Measurements from ENCODE around the gene PAX7.
A peak's percentile ranks its signal among the peaks of the same experiment; 100 is the strongest.
"Not testable (repeated sequence)": the region's sequence is repeated elsewhere in the genome, so short reads cannot be mapped to it uniquely, and the experiment has no call there.

The PAX7 gene

DNA sequence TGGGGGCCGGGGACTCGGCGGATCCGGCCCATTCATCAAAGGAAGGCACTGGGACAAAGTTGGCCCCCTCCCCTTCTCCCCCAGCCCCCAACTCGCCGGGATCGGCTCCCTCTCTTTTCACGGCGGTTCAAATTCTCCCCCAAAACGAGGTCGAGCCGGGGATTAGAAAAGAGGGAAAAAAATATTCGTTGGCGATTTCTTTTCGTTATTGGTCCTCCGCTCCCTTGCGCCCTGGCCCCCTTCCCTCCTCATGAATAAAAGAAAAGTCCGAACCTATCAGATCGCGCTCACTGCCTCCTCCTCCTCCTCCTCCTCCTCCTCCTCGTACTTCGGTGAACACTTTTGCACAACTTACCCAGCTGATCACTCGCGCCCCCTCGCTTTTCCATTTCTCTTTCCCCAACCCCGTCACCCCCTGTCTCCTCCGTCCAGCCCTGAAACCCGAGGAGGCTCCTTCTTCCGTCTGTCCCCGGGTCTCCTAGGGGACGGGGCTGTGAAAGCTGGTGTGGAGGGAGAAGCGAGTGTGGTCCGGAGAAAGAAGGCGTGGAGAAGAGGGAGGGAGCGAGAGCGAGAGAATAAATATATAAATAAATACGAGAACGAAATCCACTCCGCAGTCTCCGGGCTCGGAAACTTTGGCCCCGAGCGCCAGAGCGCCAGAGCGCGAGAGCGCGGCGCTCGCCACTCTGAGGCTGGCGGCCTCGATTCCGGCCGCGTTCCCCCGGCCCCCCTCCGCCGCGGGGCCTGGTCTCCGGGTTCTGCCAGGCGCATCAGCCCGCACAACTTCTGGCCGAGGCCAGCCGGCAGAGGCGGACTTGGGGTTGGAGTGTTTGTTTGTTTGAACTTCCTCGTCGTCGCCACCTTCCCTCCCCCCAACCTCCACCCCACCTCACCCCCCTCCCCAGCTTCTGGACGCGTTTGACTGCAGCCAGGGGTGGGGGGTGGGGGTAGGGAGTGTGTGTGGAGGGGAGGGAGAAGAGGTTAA is at the start of gene PAX7:
TSS of gene PAX7 (plus strand) at position 336 of the 985 bp plus-strand sequence. CDS start 758 bp downstream, outside the sequence.
- H3K9me3 ChIP-seq (ENCODE audit: control insufficient read depth in 1 of 2, low read length in 2 of 2), result no peaks in the 10 kb centered on the region
- H3K27me3 ChIP-seq (ENCODE audit: low read depth, low read length), result peaks cover 68% of the 10 kb centered on the region
- H3K4me3 ChIP-seq (ENCODE audit: low read depth in 1 of 2, low read length in 2 of 2), result peak within 1 kb of the TSS in 1 of 2 donors; percentile 35
- no peak within 1 kb of the TSS for H3K27ac ChIP-seq (ENCODE audit: low read length)
- H3K36me3 ChIP-seq (ENCODE audit: control insufficient read depth in 1 of 2, insufficient read depth in 2 of 2, low read length in 2 of 2), result no peaks in the 10 kb centered on the region
- H3K4me1 ChIP-seq (ENCODE audit: control insufficient read depth in 1 of 2, insufficient read depth in 2 of 2, low read length in 2 of 2), result peaks cover 0 to 18% of the 10 kb centered on the region in 2 donors

DNA sequence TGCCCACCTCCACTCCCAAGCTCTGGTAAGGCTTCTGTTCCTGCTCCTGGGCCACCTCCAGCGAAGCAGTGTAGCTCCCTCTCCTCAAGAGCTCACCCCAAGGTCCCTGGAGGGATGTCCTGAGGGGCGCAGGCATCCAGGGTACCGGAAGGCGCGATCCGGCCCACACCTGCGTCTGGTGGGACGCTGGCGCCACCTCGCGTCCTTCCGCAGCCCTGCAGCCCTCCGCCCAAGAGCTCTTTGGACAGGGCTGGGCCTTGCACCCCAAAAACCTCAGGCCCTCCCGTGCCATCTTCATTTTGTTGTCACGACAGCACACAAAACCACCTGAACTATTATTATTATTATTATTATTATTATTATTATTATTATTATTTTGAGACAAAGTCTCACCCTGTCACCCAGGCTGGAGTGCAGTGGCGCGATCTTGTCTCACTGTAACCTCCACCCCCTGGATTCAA is 49.2 kb upstream of the PAX7 start:
- H3K36me3 ChIP-seq (ENCODE audit: control insufficient read depth in 1 of 2, insufficient read depth in 2 of 2, low read length in 2 of 2), result no peaks in the 10 kb centered on the region
- peaks cover 0 to 13% of the 10 kb centered on the region in 2 donors for H3K4me1 ChIP-seq (ENCODE audit: control insufficient read depth in 1 of 2, insufficient read depth in 2 of 2, low read length in 2 of 2)
- H3K9me3 ChIP-seq (ENCODE audit: control insufficient read depth in 1 of 2, low read length in 2 of 2), result no peaks in the 10 kb centered on the region
- no peak overlapping the region for H3K27ac ChIP-seq (ENCODE audit: low read length)
- H3K4me3 ChIP-seq (ENCODE audit: low read depth in 1 of 2, low read length in 2 of 2), result no peak overlapping the region
- H3K27me3 ChIP-seq (ENCODE audit: low read depth, low read length), result peaks cover 6% of the 10 kb centered on the region

DNA sequence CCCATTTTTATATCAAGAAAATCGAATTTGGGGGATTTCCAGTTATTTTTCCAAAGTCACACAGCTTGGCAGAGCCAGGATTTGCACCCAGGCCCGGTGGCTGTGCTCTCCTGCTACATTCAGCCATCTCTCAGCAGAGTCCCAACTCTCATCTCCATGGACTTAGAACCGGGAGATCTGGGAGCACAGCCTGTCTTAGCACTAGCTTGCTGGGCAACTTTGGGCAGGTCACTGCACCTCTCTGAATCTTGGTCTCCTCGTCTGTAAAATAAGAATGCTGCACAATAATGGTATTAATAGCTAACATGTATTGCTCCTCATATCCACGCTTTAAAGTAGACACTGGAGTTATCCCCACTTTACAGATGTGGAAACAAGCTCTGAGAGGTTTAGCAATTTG is 47.8 kb upstream of the PAX7 start:
- Histone ChIP-seq H3K4me3 (ENCODE audit: low read depth in 1 of 2, low read length in 2 of 2) (no peak overlapping the region), H3K4me1 (ENCODE audit: control insufficient read depth in 1 of 2, insufficient read depth in 2 of 2, low read length in 2 of 2) (peaks cover 0 to 13% of the 10 kb centered on the region in 2 donors), H3K27ac (ENCODE audit: low read length) (no peak overlapping the region), H3K9me3 (ENCODE audit: control insufficient read depth in 1 of 2, low read length in 2 of 2) (no peaks in the 10 kb centered on the region), H3K27me3 (ENCODE audit: low read depth, low read length) (peaks cover 6% of the 10 kb centered on the region), H3K36me3 (ENCODE audit: control insufficient read depth in 1 of 2, insufficient read depth in 2 of 2, low read length in 2 of 2) (no peaks in the 10 kb centered on the region)

DNA sequence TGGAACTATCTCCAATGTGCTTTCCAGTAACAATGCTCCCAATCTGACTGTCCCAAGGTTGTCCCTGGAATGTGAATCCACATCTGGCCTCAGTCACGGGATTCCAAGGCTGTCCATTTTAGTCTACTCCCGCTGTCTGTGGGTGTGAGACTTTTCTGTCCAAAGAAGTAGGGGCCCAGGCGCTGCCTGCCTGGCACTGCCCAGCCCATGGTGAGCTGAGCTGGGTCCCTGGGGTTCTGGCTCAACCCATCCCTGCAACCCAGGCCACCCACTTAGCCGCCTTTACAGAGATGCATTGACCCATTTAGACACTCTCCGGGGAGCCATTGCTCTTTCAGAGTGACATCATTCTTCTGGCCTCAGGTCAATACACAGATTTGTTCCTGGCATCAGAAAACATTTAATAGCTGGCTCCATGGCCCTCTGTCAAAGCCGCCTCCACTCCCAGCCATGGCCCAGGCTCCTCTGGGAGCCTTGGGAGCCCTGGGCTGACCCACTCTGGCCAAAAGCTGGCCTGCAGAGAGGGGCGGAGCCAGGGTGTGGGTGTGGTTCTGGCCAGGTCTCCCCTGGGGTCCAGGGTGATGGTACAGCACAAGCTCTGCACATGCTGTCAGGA is 47.2 kb upstream of the PAX7 start:
- Histone ChIP-seq H3K27me3 (ENCODE audit: low read depth, low read length) (peaks cover 6% of the 10 kb centered on the region), H3K9me3 (ENCODE audit: control insufficient read depth in 1 of 2, low read length in 2 of 2) (no peaks in the 10 kb centered on the region), H3K4me3 (ENCODE audit: low read depth in 1 of 2, low read length in 2 of 2) (no peak overlapping the region), H3K4me1 (ENCODE audit: control insufficient read depth in 1 of 2, insufficient read depth in 2 of 2, low read length in 2 of 2) (peaks cover 0 to 13% of the 10 kb centered on the region in 2 donors), H3K27ac (ENCODE audit: low read length) (no peak overlapping the region), H3K36me3 (ENCODE audit: control insufficient read depth in 1 of 2, insufficient read depth in 2 of 2, low read length in 2 of 2) (no peaks in the 10 kb centered on the region)

DNA sequence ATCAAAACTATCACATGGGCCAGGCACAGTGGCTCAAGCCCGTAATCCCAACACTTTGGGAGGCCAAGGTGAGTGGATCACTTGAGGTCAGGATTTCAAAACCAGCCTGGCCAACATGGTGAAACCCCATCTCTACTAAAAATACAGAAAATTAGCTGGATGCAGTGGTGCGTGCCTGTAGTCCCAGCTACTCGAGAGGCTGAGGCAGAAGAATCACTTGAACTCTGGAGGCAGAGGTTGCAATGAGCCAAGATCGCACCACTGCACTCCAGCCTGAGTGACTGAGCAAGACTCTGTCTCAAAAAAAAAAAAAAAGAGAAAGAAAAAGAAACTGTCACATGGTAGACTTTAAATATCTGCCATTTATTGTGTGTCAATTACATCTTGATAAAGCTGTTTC is 44.6 kb upstream of the PAX7 start:
- not testable (repeated sequence) for H3K27ac ChIP-seq (ENCODE audit: low read length); H3K36me3 ChIP-seq (ENCODE audit: control insufficient read depth in 1 of 2, insufficient read depth in 2 of 2, low read length in 2 of 2); H3K4me3 ChIP-seq (ENCODE audit: low read depth in 1 of 2, low read length in 2 of 2); H3K9me3 ChIP-seq (ENCODE audit: control insufficient read depth in 1 of 2, low read length in 2 of 2); H3K27me3 ChIP-seq (ENCODE audit: low read depth, low read length)
- peaks cover 0 to 13% of the 10 kb centered on the region in 2 donors for H3K4me1 ChIP-seq (ENCODE audit: control insufficient read depth in 1 of 2, insufficient read depth in 2 of 2, low read length in 2 of 2)

DNA sequence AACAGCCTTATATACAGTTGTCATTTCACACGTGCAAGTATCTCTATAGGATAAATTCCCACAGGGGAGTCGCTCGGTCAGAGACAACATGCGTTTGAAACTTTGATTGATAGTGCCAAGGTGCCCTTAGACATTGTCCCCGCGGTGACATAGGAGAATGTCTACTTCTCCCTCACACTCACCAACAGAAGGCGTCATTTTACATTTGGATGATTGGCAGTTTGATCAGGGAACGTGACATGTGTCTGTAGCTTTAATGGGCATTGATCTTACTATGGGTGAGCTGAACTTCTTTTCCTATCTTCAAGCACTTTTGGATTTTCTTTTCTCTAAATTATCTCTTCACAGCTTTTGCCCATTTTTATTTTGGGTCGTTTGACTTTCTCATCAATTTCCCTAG is 42.6 kb upstream of the PAX7 start:
- Histone ChIP-seq H3K27me3 (ENCODE audit: low read depth, low read length) (no peaks in the 10 kb centered on the region), H3K4me1 (ENCODE audit: control insufficient read depth in 1 of 2, insufficient read depth in 2 of 2, low read length in 2 of 2) (peaks cover 0 to 9% of the 10 kb centered on the region in 2 donors), H3K27ac (ENCODE audit: low read length) (no peak overlapping the region), H3K36me3 (ENCODE audit: control insufficient read depth in 1 of 2, insufficient read depth in 2 of 2, low read length in 2 of 2) (no peaks in the 10 kb centered on the region), H3K9me3 (ENCODE audit: control insufficient read depth in 1 of 2, low read length in 2 of 2) (no peaks in the 10 kb centered on the region), H3K4me3 (ENCODE audit: low read depth in 1 of 2, low read length in 2 of 2) (no peak overlapping the region)

DNA sequence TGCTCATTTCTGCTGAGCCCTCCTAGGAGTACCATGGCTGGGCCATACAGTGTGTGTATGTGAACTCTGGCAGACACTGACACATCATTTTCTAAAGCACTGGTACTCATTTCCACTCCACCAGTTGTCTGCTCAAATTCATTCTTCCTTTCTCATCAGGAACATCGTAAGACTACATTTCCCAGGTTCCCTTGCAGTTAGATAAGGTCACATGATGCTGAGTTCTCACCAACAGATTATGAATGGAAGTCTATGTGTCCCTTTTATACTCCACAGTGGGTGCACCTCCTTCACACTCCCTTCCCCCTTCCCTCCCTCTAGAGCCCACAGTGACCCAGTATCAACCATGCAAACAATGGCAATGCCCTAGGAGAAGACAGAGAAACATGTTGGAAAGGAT is 38.3 kb upstream of the PAX7 start:
- Histone ChIP-seq H3K27ac (ENCODE audit: low read length) (no peak overlapping the region), H3K36me3 (ENCODE audit: control insufficient read depth in 1 of 2, insufficient read depth in 2 of 2, low read length in 2 of 2) (no peaks in the 10 kb centered on the region), H3K4me1 (ENCODE audit: control insufficient read depth in 1 of 2, insufficient read depth in 2 of 2, low read length in 2 of 2) (no peaks in the 10 kb centered on the region), H3K9me3 (ENCODE audit: control insufficient read depth in 1 of 2, low read length in 2 of 2) (no peaks in the 10 kb centered on the region), H3K4me3 (ENCODE audit: low read depth in 1 of 2, low read length in 2 of 2) (no peak overlapping the region), H3K27me3 (ENCODE audit: low read depth, low read length) (peaks cover under 1% of the 10 kb centered on the region)

DNA sequence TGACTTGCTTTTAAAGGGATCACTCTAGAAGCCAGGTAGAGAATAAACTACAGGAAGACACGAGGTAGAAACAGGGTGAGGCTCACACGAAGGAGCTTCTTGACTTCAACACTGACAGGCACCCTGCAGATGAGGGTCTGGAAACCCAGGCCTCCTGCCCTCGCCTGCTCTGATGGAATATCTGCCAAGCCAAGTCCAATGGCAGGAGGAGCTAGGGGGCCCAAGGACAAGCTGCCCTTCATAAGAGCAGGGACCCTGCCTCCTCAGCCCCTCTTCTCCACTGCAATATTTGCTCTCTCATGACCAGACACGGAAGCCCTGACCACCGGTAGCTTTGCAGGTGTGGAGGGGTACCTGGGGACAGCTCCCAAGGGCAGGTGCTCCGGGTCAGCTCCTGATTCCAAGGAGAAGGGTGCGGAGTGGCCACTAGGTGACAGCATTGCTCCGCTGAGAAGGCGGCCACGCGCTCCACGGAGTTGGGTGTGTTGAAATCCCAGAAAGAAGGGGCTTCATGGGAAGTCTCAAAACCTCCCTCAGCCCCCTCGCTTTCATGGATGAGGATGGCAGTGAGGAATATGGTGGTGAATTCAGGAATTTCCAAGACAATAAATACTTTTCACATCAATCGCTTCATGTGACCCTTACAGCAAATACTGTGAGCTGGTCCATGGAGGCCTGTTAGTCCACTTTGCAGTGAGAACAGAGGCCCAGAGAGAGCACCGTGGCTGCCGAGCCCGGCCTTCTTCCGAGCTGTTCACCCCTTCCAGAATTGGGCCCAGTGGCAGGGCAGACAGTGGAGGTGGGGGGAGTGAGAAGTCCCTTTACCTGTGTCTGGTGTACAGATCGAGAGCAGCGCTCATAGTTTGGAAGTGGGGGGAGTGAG is 33.2 kb upstream of the PAX7 start:
- Histone ChIP-seq H3K36me3 (ENCODE audit: control insufficient read depth in 1 of 2, insufficient read depth in 2 of 2, low read length in 2 of 2) (no peaks in the 10 kb centered on the region), H3K27ac (ENCODE audit: low read length) (no peak overlapping the region), H3K4me3 (ENCODE audit: low read depth in 1 of 2, low read length in 2 of 2) (no peak overlapping the region), H3K9me3 (ENCODE audit: control insufficient read depth in 1 of 2, low read length in 2 of 2) (no peaks in the 10 kb centered on the region), H3K4me1 (ENCODE audit: control insufficient read depth in 1 of 2, insufficient read depth in 2 of 2, low read length in 2 of 2) (peaks cover 0 to 4% of the 10 kb centered on the region in 2 donors), H3K27me3 (ENCODE audit: low read depth, low read length) (peaks cover 8% of the 10 kb centered on the region)

DNA sequence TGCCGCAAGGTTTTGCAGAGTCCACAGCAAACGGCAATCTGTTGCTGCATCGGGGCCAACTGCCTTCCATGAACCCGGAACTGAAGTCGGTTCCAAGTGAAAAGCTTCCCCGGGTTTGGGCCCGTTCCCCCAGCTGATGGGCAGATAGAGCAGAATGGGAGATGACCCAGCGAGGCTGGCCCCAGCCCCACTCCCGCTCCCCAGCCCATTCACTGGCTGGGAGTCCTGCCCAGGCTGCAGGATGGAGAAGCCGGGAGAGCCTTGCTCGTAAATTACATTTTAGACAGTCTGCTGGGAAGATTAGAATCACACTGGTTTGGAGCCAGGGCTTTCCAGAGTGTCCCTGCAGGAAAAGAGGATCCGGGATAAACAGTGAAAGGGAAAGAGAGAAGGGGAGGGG is 31.6 kb upstream of the PAX7 start:
- Histone ChIP-seq H3K4me1 (ENCODE audit: control insufficient read depth in 1 of 2, insufficient read depth in 2 of 2, low read length in 2 of 2) (peaks cover 0 to 4% of the 10 kb centered on the region in 2 donors), H3K36me3 (ENCODE audit: control insufficient read depth in 1 of 2, insufficient read depth in 2 of 2, low read length in 2 of 2) (no peaks in the 10 kb centered on the region), H3K27me3 (ENCODE audit: low read depth, low read length) (peaks cover 8% of the 10 kb centered on the region), H3K27ac (ENCODE audit: low read length) (no peak overlapping the region), H3K4me3 (ENCODE audit: low read depth in 1 of 2, low read length in 2 of 2) (peak overlapping the region in 1 of 2 donors; percentile 9), H3K9me3 (ENCODE audit: control insufficient read depth in 1 of 2, low read length in 2 of 2) (no peaks in the 10 kb centered on the region)

DNA sequence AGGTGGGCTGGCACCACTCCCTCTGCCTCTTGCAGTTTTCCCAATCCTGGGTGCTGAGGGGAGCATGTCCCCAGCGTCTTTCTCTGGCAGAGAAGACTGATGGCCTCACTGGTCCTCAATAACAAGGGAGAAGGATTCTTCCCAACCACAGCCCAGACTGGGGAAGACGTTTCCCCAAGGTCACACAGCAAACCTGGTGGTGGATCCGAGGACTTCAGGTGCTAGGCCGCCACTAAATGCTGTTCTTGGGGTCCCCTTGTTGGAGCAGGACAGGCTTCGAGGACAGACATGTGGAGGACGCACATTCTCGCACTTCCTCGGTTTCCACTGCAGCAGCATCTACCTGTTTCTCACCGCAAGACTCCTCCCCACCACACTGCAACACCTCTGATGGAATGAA is 30.9 kb upstream of the PAX7 start:
- Histone ChIP-seq H3K9me3 (ENCODE audit: control insufficient read depth in 1 of 2, low read length in 2 of 2) (no peaks in the 10 kb centered on the region), H3K4me3 (ENCODE audit: low read depth in 1 of 2, low read length in 2 of 2) (no peak overlapping the region), H3K27ac (ENCODE audit: low read length) (no peak overlapping the region), H3K36me3 (ENCODE audit: control insufficient read depth in 1 of 2, insufficient read depth in 2 of 2, low read length in 2 of 2) (no peaks in the 10 kb centered on the region), H3K27me3 (ENCODE audit: low read depth, low read length) (peaks cover 8% of the 10 kb centered on the region), H3K4me1 (ENCODE audit: control insufficient read depth in 1 of 2, insufficient read depth in 2 of 2, low read length in 2 of 2) (peaks cover 0 to 4% of the 10 kb centered on the region in 2 donors)
